NB4 (cell line): ENCODE measurements around the gene IER5.

Source experiments
- DNase-seq: peaks from one replicate; pipeline ENCODE4 v3.0.0; 2010; ENCODE audit warnings: low read depth
- H3K4me3 ChIP-seq: one replicate; pipeline ENCODE4 v1.5.1; 2011; ENCODE audit warnings: mild to moderate bottlenecking, low read depth, low read length, moderate library complexity
- CTCF ChIP-seq: IDR thresholded peaks from one replicate; pipeline ENCODE4 v1.5.1; 2012; ENCODE audit warnings: low read depth, low read length
- MAX ChIP-seq: IDR thresholded peaks from 2 replicates; pipeline ENCODE4 v1.6.1; 2011; ENCODE audit warnings: low read depth, low read length
- MYC ChIP-seq: IDR thresholded peaks from 2 replicates; pipeline ENCODE4 v1.6.1; 2011; ENCODE audit warnings: low read depth, low read length
- POLR2A ChIP-seq: IDR thresholded peaks from 2 replicates; pipeline ENCODE4 v1.6.1; 2011; ENCODE audit warnings: mild to moderate bottlenecking; ENCODE audit not compliant: insufficient read length; ENCODE audit errors: extremely low read depth

IER5 gene

GRCh38 chr1:181106022-181106312 is 17.5 kb downstream of the IER5 start:
- no peak overlapping the region for H3K4me3 ChIP-seq
- TF ChIP-seq MAX (no peak), MYC (no peak), CTCF (no peak), POLR2A (no peak)
- no peak for DNase-seq

- DNase-seq = no peak
- TF ChIP-seq MYC = no peak
- H3K4me3 ChIP-seq = no peak overlapping the region
These were observed 18.0 kb downstream of the IER5 start for GRCh38 chr1:181106479-181106878.

GRCh38 chr1:181107711-181108110 is 19.2 kb downstream of the IER5 start:
- TF ChIP-seq POLR2A = no peak
- no peak for TF ChIP-seq MYC
- no peak for TF ChIP-seq CTCF
- no peak for TF ChIP-seq MAX

GRCh38 chr1:181108304-181108867 is 19.9 kb downstream of the IER5 start:
- TF ChIP-seq CTCF (no peak), MAX (no peak), POLR2A (no peak), MYC (no peak)
- H3K4me3 ChIP-seq = no peak overlapping the region
- no peak for DNase-seq

More at GRCh38 chr1:181107711-181108110, 19.2 kb downstream of the IER5 start:
- no peak overlapping the region for H3K4me3 ChIP-seq
- no peak for DNase-seq

GRCh38 chr1:181110013-181110412 is 21.5 kb downstream of the IER5 start:
- no peak for DNase-seq
- TF ChIP-seq MYC = no peak
- TF ChIP-seq MAX = no peak
- no peak for TF ChIP-seq CTCF
- TF ChIP-seq POLR2A = no peak
- H3K4me3 ChIP-seq = no peak overlapping the region

GRCh38 chr1:181111559-181111958 is 23.1 kb downstream of the IER5 start:
- TF ChIP-seq CTCF = no peak
- TF ChIP-seq MAX = no peak
- TF ChIP-seq POLR2A = no peak
- TF ChIP-seq MYC = no peak
- H3K4me3 ChIP-seq = no peak overlapping the region
- DNase-seq = no peak
